Left cardiac atrium (tissue), 4 donors: Measurements from ENCODE around the gene NSDHL. TPM values are rescaled to one million over a fixed set of nuclear protein-coding genes. Genes with fewer than 3 reads are reported as not detected.

ENCODE experiments used
- ATAC-seq, 2 donors: fragments of 200-7000 bp; cut with Tn5 transposase; one replicate each; pipeline ENCODE4 v1.9.1; 2020; ENCODE audit warnings: mild to moderate bottlenecking in 2 of 2, moderate library complexity in 2 of 2
- DNase-seq: peaks from one replicate; pipeline ENCODE4 v3.0.0-alpha.2; 2020
- intact Hi-C, 2 donors: fragments of 100-400 bp; cut with DNase I; formaldehyde crosslinking; loops; one replicate each; pipeline versions ENCODE4 v1.14.1 to v1.15.1; 2022 to 2023
- total RNA-seq, 2 donors: library from RNA; stranded (reverse); fragmentation: NEBNext Ultra II Directional; extraction: Animal tissue kit (Norgen Biotek cat#: 25700); gene quantifications; one replicate each; pipeline ENCODE4 v1.2.1, GENCODE V29; 2021
- donor health status: DM: no; HTN: yes; CAD: no.
- donor health status: DM: no; HTN: yes; CAD: no; lungs with severe emphysema.
- donor health status: DM: yes; HTN: yes; CAD: no.
- donor health status: Dilated cardiomyopathy.

NSDHL gene
- total RNA-seq, 2 donors from 2014 or later, result 21.4 to 27.0 TPM

DNA sequence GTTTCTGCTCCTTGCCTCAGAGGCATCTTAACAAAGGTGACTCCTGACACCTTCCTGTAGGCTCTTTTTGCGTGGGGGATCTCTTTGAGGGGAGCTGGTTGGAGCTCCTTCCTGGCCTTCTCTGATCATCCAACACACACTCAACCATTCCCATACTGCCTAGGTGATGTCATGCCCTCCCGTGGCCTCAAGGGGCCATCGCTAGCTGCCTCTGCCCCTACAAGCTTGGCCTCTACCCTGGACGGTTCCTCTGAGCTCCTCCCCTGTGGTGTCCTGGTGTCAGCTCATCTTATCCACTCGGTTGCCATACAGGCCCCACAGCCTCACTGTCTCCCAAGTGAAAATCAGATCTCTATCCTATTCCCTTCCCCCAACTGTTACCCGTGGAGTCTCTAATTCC, 53.3 kb downstream of the NSDHL start:
- DNase-seq (no peak), ATAC-seq (no peak)
- intact Hi-C loops, result no loop called here

DNA sequence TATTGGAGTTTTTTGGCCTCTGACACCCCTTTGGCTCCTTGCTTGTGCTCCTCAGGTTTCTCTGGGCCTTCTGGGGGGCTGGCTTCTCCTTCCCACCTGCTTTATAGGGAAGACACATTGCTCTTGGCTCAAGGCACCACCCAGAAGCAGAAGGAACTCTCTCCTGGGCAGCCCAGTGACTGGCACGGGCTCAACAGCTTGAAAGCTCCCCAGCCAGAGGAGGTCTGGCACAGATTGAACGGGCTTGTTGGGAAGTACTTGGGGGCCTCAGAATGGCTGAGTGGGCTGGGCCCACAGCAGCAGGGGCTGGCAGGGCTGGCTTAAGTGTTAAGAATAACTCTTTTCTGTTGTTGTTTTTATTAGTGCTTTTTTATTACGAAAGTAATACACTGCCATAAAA, 55.9 kb downstream of the NSDHL start:
- DNase-seq (no peak), ATAC-seq (peak in 1 of 2 donors; percentile 42)
- intact Hi-C loops, result no loop called here

DNA sequence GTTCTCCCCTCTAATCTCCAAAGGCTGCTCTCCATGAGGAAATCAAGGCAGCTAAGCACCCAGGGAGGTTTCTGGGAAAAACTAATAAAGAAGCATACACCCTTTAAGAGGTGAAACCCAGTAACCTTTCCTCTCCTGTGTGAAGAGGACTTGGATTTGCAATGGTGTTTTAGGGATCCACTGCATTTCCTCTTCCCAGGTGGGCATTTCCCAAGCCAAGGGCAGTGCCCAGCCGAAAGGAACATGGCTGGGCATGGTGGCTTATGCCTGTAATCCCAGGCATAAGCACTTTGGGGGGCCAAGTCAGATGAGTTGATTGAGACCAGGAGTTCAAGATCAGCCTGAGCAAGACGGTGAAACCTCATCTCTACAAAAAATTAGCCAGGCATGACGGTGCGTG, 61.6 kb downstream of the NSDHL start:
- DNase-seq (no peak), ATAC-seq (no peak)
- intact Hi-C loops, result no loop called here

DNA sequence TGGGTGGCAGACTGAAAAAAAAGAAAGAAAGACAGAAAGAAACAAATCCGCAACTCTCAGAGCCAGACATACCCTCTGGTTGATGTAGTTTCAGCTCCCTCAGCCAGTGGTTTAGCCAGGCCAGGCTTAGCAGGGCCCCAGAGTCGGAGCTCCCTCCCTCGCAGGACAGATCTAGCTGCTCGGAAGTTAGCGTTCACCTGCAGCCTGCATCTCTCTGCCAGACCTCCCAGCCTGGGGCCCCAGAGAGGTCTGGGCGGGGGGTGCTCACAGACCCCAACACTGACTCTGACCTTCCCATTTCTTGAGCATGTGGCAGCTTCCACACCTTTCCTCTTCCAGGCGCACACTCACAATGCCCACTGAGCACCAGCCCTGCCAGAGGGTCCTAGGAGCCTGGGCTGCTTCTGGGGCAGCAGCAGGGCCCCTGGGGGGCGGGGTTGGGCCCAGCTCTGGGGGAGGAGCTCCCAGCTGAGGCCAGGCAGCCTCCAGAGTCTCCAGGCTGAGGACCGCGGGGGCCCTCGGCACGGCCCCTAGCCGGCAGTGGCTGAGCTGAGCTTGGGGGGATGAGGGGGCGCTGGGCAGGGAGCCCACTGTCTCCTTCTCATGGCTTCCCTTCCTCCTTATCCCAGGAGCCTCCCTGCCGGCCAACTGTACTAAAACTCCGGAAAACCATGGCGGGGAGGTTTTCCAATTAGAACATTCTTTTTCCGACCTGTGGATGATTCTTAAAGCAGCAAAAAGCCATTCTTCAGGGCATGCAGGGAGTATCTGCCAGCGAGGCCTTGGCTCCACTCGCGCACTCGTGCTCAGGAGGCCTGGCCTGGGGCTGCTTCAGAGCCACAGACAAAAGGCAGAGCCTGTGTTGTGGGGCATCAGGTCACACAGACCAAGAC, 62.4 kb downstream of the NSDHL start:
- no peak for DNase-seq
- ATAC-seq, result no peak
- intact Hi-C loops, result no loop called here

DNA sequence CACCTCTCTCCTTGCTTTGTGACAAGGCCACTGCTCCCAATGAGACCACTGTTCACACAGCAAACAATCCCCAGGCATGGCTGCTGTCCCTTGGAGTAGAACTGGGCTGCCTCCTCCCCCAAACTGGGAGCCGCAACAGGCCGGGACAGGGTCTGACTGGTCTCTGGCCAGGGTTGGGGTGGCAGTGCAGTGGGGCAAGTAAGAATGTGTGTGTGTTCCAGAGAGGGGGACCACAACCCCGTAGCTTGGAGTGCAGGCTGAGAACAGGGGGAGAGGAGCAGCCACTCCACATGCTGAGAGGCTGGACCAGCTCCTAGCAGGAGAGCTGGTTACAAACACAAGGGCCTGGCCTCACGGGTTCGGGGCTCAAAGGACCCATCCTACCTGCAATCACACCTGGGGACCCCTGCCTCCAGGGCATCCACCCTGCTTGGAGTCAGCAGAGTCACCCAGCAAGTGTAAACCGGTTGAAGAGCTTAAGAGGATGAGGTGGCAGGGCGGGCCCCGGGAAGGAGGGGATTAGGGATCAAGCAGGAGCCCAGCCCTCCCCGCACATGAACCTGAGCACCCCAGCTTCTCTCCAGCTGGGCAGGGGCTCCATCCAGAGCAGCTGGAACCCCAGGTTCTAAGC, 63.2 kb downstream of the NSDHL start:
- no peak for DNase-seq
- no peak for ATAC-seq
- intact Hi-C loops, result no loop called here

DNA sequence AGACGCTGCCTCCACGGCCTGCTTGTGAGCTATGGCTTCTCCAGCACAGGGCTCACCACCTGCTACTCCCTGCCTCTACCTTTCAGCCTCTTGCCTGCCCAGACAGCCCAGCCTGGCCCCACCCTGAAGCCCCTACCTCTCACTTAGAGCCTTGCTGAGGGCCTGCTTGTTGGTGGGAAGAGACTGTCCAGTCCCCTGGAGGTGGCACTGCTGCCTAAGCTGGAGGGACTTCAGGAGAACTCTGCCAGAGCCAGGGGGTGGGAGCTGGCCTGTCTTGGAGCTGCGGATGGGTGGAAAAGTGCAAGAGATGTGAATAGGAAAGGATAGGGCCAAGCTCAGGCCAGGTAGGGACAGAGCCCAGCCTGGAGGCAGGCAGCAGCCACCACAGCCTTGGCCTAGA, 64.3 kb downstream of the NSDHL start:
- ATAC-seq (no peak), DNase-seq (no peak)
- intact Hi-C loops, result no loop called here

DNA sequence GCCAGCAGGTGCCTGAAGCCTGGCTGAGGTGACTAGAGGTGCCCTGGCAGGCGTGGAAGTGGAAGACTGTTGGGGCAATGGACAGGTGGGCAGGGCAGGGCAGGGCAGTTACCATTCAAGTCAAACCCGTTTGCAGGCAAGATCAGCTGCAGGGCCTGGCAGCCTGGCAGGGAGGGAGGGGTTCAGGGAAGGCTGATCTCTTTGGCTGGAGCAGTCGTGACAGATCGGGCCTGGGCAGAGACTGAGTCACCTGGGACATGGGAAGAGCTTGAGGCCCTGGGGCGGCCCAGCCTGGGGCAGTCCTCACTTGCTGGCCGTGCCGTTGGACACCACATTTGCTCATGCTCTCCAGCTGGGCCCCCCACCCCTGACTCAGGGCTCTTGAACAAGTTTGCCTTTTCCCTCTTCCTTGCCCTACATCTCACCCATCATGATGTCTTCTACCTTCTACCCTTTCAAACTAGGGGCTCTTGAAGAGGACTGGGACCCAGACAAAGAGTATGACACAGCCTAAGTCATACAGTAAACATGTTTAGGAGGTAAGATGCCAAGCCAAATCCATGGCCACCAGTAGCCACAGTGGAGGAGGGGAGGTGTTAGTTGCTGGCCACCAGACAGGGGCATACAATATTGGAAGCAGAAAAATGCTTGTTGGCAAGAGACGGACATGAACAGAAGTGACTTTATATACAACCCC, 65.0 kb downstream of the NSDHL start:
- no peak for DNase-seq
- intact Hi-C loops, result no loop called here

DNA sequence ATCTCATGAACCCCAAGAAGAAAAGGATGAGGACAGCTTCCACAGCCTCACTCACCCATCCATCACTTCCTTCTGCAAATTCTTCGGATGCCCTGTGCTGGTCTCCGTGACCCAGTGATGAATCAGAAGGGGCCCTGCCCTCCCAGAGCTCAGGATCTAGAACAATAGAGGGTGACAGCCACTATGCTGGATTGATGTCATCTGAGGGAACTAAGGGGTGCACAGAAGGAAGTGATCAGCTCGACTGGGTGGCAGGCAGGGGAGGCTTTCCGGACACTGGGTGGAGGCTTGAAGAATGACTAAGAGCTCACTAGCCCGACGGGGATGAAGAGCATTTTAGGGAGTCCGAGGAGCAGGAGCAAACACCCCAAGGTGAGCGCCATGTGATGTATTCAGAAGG, 65.6 kb downstream of the NSDHL start:
- no peak for DNase-seq
- intact Hi-C loops, result no loop called here
- no peak for ATAC-seq

More for the DNA sequence above, 65.0 kb downstream of the NSDHL start:
- no peak for ATAC-seq

DNA sequence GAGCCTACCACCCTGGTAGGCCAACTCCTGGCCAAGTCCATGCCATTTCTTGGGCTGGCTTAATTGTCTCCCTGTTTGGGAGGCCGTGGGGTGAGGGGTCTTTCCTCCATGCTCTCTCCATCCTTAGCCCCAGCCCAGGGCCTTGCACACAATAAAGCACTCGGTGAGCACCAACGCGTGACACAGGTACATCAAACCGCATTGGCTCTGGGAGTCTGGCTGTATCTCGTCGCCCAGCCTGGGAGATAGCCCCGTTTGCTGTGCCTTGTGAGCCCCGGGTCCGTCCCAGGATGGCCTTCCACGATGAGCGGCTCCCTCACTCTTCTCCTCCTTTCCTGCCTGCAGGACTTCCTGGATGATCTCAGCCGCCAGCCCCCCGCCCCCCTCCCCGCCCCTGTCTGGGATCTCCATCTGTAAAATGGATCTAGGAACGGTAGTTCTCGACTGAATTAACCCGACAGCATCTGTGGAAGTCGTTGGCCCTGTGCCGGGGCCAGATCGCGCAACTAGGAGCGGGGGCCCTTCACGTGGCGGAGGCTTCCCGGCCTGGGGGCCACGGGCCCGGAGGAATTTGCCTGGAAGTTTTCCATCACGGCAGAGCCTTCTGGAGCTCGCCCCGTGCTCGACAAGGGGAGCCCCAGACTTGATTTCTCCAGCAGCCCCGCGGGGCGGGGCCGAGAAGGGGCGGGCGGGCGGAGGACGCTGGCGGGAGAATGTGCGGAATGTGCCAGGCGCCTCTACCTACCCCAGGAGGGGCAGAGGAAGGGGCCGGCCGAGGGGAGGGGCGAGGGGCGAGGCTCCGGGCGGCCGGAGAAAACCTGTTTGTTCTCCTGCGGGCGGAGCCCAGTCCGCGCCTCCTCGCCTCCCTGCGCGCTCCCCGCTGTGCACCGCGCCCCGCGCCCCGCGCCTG, 66.6 kb downstream of the NSDHL start, which contains the start of gene ZNF185:
ZNF185 (plus strand) TSS at position 846 of the 910 bp plus-strand sequence. CDS start 16,423 bp downstream, outside the sequence.
- DNase-seq, result no peak
- intact Hi-C loops, result no loop called here
- peak in 1 of 2 donors; percentile 74 for ATAC-seq

DNA sequence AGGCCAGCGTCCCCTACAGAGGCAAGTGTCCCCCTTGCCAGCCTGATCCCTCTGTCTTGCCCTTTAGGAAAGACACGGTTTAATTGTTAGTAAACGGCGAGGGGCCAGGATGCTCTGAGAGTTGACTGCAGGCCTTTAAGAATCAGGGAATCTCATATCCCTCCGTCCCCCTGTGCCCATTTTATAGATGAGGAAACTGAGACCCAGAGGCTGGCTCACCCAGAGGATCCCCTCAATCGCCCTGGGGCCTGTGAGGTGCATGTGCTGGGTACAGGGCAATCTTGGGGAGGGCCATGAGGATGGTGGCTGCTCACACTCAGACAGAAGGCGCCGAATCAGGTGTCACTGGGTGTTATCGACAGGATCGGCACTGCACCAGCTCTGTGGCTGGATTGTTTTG, 67.6 kb downstream of the NSDHL start:
- no peak for ATAC-seq
- no peak for DNase-seq
- intact Hi-C loops, result no loop called here

DNA sequence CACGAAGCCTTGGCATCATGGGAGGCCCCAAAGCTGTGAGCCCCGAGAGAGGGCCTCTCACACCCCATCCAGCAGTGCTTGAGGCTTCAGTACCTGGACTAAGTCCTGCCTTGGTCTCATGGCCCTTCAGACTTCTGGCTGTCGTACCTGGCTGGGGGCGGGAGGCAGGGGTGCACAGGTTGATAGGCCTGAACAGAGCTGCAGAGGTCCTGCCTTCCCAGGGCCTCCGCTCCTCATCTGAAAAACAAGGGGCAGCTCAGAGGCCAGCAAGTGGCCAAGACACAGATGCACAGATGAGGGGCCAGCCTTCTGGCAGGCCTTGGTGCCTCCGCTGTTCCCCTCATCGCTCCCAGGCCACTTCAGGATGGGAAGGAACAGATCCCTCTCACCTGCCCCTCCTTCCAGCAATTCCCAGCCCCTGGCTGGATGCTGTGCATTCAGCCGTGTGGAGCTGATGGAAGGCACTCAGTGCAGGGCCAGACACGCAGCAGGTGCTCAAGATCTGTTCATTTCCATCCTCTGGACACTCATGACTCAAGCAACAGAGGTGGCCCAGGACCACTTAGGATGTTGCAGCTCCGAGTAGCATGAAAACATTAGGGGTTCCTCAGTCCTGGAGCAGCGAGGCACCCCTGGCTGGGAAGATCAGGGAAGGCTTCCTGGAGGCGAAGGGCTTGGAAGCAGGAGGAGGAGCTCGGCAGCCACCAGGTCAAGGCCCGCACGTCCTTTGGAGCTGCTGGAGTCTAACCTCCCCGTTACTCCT, 68.4 kb downstream of the NSDHL start:
- DNase-seq, result no peak
- intact Hi-C loops, result no loop called here
- no peak for ATAC-seq

DNA sequence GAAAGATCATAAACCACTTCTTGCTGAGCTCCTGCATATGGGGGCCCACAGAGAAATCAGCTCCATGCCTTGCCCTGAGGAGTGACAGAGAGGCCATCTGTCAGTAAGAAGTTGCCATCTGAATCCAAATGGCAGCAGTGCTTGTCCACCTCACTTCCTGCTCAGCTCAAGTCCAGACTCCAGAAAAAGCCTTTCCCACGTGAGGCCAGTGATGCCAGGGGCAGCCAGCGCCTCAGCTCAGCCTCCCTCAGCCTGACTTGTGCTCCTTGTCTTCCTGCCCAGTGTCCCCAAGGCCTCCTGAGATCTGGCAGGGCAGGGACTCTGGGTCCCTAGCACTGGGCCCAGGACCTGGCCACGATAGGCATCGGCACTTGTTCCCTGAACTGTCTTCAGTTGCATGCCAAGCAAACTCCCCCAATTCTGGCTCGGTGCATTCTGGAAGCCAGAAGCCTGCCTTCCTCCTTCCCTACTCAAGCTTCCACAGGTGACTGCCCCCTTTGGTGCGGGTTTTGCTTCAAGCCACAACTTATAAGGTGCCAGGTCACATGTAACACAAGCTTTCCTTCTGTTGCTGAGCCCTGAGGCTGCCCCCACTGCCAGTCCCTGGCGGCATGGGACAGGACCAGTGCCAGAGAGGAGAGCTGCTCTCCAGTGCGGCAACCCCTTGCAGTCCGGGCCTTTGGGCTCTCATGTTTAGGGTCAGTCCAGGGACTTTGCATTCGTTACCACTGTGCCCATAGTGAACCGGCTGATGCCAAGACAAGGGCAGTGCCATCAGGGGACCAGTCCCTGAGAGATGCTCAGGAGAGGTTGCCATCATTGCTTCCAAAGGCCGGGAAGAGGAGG, 69.2 kb downstream of the NSDHL start:
- DNase-seq (no peak), ATAC-seq (no peak)
- intact Hi-C loops, result no loop called here

DNA sequence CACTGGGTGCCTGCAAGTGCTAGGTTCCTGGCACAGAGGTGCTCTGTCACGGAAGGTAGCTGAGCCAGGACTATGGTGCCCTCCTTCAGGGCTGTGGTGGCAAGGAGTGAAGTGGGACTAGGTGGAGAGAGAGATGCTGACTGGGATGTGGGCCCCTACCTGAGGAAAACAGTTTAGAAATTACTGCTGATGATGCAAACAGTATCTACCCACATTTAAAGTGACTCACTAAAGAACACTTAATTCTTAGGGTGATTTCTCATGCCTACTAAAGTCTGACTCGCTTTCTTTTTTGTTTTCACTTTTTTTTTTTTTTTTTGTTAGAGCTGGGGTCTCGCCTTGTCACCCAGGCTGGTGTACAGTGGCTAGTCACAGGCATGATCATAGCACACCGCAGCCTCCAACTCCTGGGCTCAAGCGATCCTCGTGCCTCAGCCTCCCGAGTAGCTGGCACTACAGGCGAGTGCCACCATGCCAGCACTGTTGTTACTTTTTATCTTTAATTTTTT, 70.1 kb downstream of the NSDHL start:
- intact Hi-C loops, result no loop called here
- ATAC-seq, result no peak
- DNase-seq, result no peak

DNA sequence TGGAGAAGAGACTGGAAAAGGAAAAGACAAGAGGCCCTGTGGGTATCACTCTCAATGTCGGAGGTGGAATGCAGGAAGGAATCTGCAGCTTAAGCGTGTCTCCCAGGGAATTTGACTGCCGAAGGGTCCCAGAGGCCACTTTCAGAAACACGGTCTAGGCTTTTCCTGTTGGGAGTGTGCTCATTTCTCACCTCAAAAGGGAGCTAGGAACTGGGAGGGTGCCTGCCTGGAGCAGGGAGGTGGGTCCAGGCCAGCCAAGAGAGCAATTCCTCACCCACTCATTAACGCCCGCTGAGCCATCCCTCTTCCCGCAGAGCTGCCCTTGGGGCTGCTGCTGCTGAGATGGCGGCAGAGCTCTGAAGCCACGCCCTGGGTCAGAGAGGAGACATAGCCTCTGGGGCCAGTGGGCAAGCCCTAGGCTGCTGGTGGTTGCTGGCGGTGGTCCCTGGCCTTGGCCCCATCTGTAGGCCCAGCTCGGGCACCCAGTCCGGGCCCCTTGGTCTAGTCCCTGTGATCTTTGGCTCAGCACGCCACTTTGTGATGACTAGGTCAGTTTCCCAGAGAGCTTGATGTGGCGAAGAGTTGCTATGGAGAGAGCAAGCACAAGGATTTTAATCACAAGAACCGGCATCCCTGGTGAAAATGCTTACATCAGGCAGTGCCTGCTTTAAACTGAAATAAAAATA, 71.1 kb downstream of the NSDHL start:
- DNase-seq (no peak), ATAC-seq (no peak)
- intact Hi-C loops, result no loop called here

DNA sequence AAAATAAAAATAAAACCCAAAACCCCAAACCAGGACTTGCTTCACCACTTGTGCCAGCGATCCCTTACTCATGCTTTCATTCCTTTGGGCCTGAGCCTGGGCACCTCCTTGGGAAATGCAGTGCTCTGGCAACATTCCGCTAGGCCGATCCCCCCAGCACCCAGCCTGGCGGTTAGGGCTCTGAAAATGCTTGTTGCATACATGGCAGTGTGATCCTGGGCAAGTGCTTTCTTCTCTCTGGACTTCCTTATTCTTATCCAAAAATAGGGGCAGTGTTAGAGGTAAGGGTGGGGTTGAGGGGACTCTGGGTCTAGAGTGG, 71.6 kb downstream of the NSDHL start:
- intact Hi-C loops, result no loop called here
- DNase-seq (no peak), ATAC-seq (no peak)

DNA sequence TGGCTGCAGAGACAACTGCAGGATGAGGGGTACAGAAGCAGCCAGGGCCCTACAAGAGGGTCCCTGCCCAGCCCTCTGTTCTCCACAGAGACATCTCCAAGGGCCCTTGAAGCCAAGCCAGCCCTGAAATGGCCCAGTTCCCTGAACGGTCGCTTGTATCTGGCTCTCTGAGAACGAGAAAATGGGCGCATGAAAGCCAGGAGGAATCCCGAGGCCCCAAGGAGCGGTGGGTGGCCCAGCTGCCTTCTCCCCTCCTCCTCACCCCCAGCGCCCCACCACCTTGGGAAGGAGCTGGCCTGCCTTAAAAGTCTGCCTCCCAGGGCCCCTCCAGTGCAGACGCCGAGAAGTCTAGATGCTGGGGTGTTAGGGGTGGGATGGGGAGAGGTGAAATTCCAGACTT, 72.7 kb downstream of the NSDHL start:
- ATAC-seq (no peak), DNase-seq (no peak)
- intact Hi-C loops, result no loop called here
